Measurements from ENCODE around the gene MCF2L. TPM values are rescaled to one million over a fixed set of nuclear protein-coding genes. Genes with fewer than 3 reads are reported as not detected.

MCF2L gene
- polyA plus RNA-seq, 2 donors, result 10.9 to 19.4 TPM

Other genes starting within 250 kb of the MCF2L start
- gene F7, start 136.6 kb downstream of the MCF2L start, polyA plus RNA-seq, result under 1 TPM in 1 of 2 donors, not detected in 1; 0.01 TPM
- 1 to 10 TPM; 1.6 to 4.5 TPM for gene F10, start 153.6 kb downstream of the MCF2L start, polyA plus RNA-seq
- not detected for gene PROZ, start 189.4 kb downstream of the MCF2L start, polyA plus RNA-seq
- 10 to 100 TPM; 17.8 to 20.7 TPM for gene PCID2, start 239.5 kb downstream of the MCF2L start, polyA plus RNA-seq
- gene CUL4A, start 240.4 kb downstream of the MCF2L start, polyA plus RNA-seq, result 10 to 100 TPM; 21.0 to 31.2 TPM

Data from esophagus (tissue), 2 donors.